Neural progenitor cell (in vitro differentiated cells): Measurements from ENCODE around the gene KRTAP9-7. TPM values are rescaled to one million over a fixed set of nuclear protein-coding genes. Genes with fewer than 3 reads are reported as not detected.

Source experiments
- DNase-seq: peaks from one replicate; pipeline ENCODE4 v3.0.0-alpha.2; 2016; ENCODE audit warnings: low spot score
- H2AFZ ChIP-seq: fragments of 200-600 bp; sonication (generic); replicated peaks from 2 replicates; pipeline ENCODE4 v1.6.1; 2016; ENCODE audit warnings: antibody characterized with exemption
- H3F3A ChIP-seq: fragments of 200-600 bp; sonication (generic); 2 replicates; pipeline ENCODE4 v1.6.1; 2016; ENCODE audit warnings: antibody characterized with exemption, low read depth
- H3K27ac ChIP-seq: fragments of 200-600 bp; sonication (generic); 2 replicates; pipeline ENCODE4 v1.5.1; 2016; ENCODE audit warnings: mild to moderate bottlenecking
- H3K27me3 ChIP-seq: fragments of 200-600 bp; sonication (generic); 2 replicates; pipeline ENCODE4 v1.6.1; 2016; ENCODE audit warnings: mild to moderate bottlenecking, moderate library complexity
- H3K36me3 ChIP-seq: fragments of 200-600 bp; sonication (generic); 2 replicates; pipeline ENCODE4 v1.5.1; 2016
- H3K4me1 ChIP-seq: fragments of 200-600 bp; sonication (generic); 2 replicates; pipeline ENCODE4 v1.6.1; 2016; ENCODE audit warnings: mixed run types
- H3K4me2 ChIP-seq: fragments of 200-600 bp; sonication (generic); 2 replicates; pipeline ENCODE4 v1.6.1; 2016
- H3K4me3 ChIP-seq: fragments of 200-600 bp; sonication (generic); 2 replicates; pipeline ENCODE4 v1.5.1; 2016
- H3K79me2 ChIP-seq: fragments of 200-600 bp; sonication (generic); 2 replicates; pipeline ENCODE4 v1.6.1; 2016; ENCODE audit warnings: low read depth
- H3K9ac ChIP-seq: fragments of 200-600 bp; sonication (generic); 2 replicates; pipeline ENCODE4 v1.6.1; 2016
- H3K9me3 ChIP-seq: fragments of 200-600 bp; sonication (generic); 2 replicates; pipeline ENCODE4 v1.5.1; 2016; ENCODE audit warnings: low read depth
- H4K20me1 ChIP-seq: fragments of 200-600 bp; sonication (generic); 2 replicates; pipeline ENCODE4 v1.6.1; 2016; ENCODE audit warnings: low read depth
- H3K27ac Mint-ChIP-seq: 3 replicates; pipeline ENCODE4 v1.8.0; 2021; ENCODE audit warnings: mixed read lengths
- H3K27me3 Mint-ChIP-seq: 2 replicates; pipeline ENCODE4 v1.8.0; 2022; ENCODE audit warnings: low read depth, mild to moderate bottlenecking, inconsistent platforms, moderate library complexity, mixed read lengths; ENCODE audit not compliant: insufficient read depth
- H3K36me3 Mint-ChIP-seq: 3 replicates; pipeline ENCODE4 v1.8.0; 2021; ENCODE audit warnings: mixed read lengths
- H3K4me1 Mint-ChIP-seq: 3 replicates; pipeline ENCODE4 v1.8.0; 2021; ENCODE audit warnings: mixed read lengths
- H3K4me3 Mint-ChIP-seq: 3 replicates; pipeline ENCODE4 v1.8.0; 2021; ENCODE audit warnings: mild to moderate bottlenecking, moderate library complexity, mixed read lengths
- H3K9me3 Mint-ChIP-seq: 3 replicates; pipeline ENCODE4 v1.8.0; 2020; ENCODE audit warnings: mixed read lengths
- CTCF ChIP-seq: fragments of 200-600 bp; sonication (generic); IDR thresholded peaks from 2 replicates; pipeline ENCODE4 v1.5.1; 2017; ENCODE audit warnings: antibody characterized with exemption, mild to moderate bottlenecking
- EZH2 ChIP-seq: fragments of 200-600 bp; sonication (generic); IDR thresholded peaks from 2 replicates; pipeline ENCODE4 v1.6.1; 2017; ENCODE audit warnings: antibody characterized with exemption, mild to moderate bottlenecking, moderate library complexity
- EZH2phosphoT487 ChIP-seq: fragments of 200-600 bp; sonication (generic); IDR thresholded peaks from 2 replicates; pipeline ENCODE4 v1.6.1; 2017; ENCODE audit warnings: antibody characterized with exemption
- total RNA-seq: library from RNA; depleted of rRNA; stranded (reverse); fragments of >200 nt; gene quantifications from 2 replicates; pipeline ENCODE4 v1.2.3, GENCODE V29; 2015; ENCODE audit warnings: low replicate concordance

Gene KRTAP9-7
- total RNA-seq, 1 donor from 2014 or later: not detected

- H3K4me2 ChIP-seq: no peak within 1 kb of the TSS
- no peaks in the 10 kb centered on the region for H3K36me3 Mint-ChIP-seq
- peaks cover 4% of the 10 kb centered on the region for H3K9me3 Mint-ChIP-seq
- H3K27ac ChIP-seq: no peak within 1 kb of the TSS
- H3K9me3 ChIP-seq: peaks cover 10% of the 10 kb centered on the region
- H3K4me3 Mint-ChIP-seq: no peak within 1 kb of the TSS
- H3K9ac ChIP-seq: no peak within 1 kb of the TSS
- no peaks in the 10 kb centered on the region for H4K20me1 ChIP-seq
- H3K4me1 Mint-ChIP-seq: no peaks in the 10 kb centered on the region
- H3K79me2 ChIP-seq: no peaks in the 10 kb centered on the region
- no peaks in the 10 kb centered on the region for H3K27me3 ChIP-seq
- TF ChIP-seq EZH2phosphoT487 (no peak), EZH2 (no peak), CTCF (no peak)
- no peaks in the 10 kb centered on the region for H3F3A ChIP-seq
- no peaks in the 10 kb centered on the region for H3K36me3 ChIP-seq
- no peak within 1 kb of the TSS for H2AFZ ChIP-seq
- H3K4me1 ChIP-seq: no peaks in the 10 kb centered on the region
- no peak for DNase-seq
- H3K27me3 Mint-ChIP-seq: no peaks in the 10 kb centered on the region
- no peak within 1 kb of the TSS for H3K27ac Mint-ChIP-seq
- no peak within 1 kb of the TSS for H3K4me3 ChIP-seq
Measured at GRCh38 chr17:41315204-41315794, 39.8 kb downstream of the KRTAP9-7 start, which contains the start of gene KRTAP17-1. TSS of gene KRTAP17-1 (minus strand) at chr17:41315710. CDS start at chr17:41315650, 60 bp downstream.

- no peaks in the 10 kb centered on the region for H4K20me1 ChIP-seq
- no peak overlapping the region for H3K27ac ChIP-seq
- no peaks in the 10 kb centered on the region for H3K36me3 Mint-ChIP-seq
- H3K27me3 ChIP-seq: no peaks in the 10 kb centered on the region
- no peaks in the 10 kb centered on the region for H3K4me1 Mint-ChIP-seq
- no peak overlapping the region for H3K4me3 Mint-ChIP-seq
- H3K4me2 ChIP-seq: no peak overlapping the region
- no peaks in the 10 kb centered on the region for H3K36me3 ChIP-seq
- no peak for TF ChIP-seq EZH2
- TF ChIP-seq CTCF: no peak
- no peak for TF ChIP-seq EZH2phosphoT487
- no peaks in the 10 kb centered on the region for H3K27me3 Mint-ChIP-seq
- peaks cover 10% of the 10 kb centered on the region for H3K9me3 ChIP-seq
- no peaks in the 10 kb centered on the region for H3F3A ChIP-seq
- DNase-seq: no peak
- H3K79me2 ChIP-seq: no peaks in the 10 kb centered on the region
- H3K9me3 Mint-ChIP-seq: peaks cover 4% of the 10 kb centered on the region
- no peak overlapping the region for H3K9ac ChIP-seq
- H3K27ac Mint-ChIP-seq: no peak overlapping the region
- no peaks in the 10 kb centered on the region for H3K4me1 ChIP-seq
- no peak overlapping the region for H2AFZ ChIP-seq
- H3K4me3 ChIP-seq: no peak overlapping the region
Measured at GRCh38 chr17:41315814-41316445, 40.4 kb downstream of the KRTAP9-7 start.

- no peak for TF ChIP-seq CTCF
- TF ChIP-seq EZH2phosphoT487: no peak
- no peak for TF ChIP-seq EZH2
- no peaks in the 10 kb centered on the region for H3K27me3 Mint-ChIP-seq
- Histone ChIP-seq H3K4me2 (no peak overlapping the region), H3K36me3 (no peaks in the 10 kb centered on the region), H4K20me1 (no peaks in the 10 kb centered on the region), H3K27me3 (no peaks in the 10 kb centered on the region), H3K9me3 (peaks cover 10% of the 10 kb centered on the region), H2AFZ (no peak overlapping the region), H3K4me1 (no peaks in the 10 kb centered on the region), H3K79me2 (no peaks in the 10 kb centered on the region), H3F3A (no peaks in the 10 kb centered on the region), H3K9ac (no peak overlapping the region), H3K27ac (no peak overlapping the region), H3K4me3 (no peak overlapping the region)
- no peak overlapping the region for H3K4me3 Mint-ChIP-seq
- H3K4me1 Mint-ChIP-seq: no peaks in the 10 kb centered on the region
- peaks cover 4% of the 10 kb centered on the region for H3K9me3 Mint-ChIP-seq
- DNase-seq: no peak
- H3K36me3 Mint-ChIP-seq: no peaks in the 10 kb centered on the region
- no peak overlapping the region for H3K27ac Mint-ChIP-seq
Measured at GRCh38 chr17:41318231-41318630, 42.7 kb downstream of the KRTAP9-7 start.
